Erythroblast (primary cell): ENCODE results near the gene TMEM209.

Source experiments
- GATA1 ChIP-seq: IDR thresholded peaks from 2 replicates; pipeline ENCODE4 v1.6.1; 2011; ENCODE audit warnings: low read depth, mild to moderate bottlenecking, control low read depth, low read length, moderate library complexity
- POLR2A ChIP-seq: IDR thresholded peaks from 2 replicates; pipeline ENCODE4 v1.6.1; 2011; ENCODE audit warnings: mild to moderate bottlenecking, low read length

DNA sequence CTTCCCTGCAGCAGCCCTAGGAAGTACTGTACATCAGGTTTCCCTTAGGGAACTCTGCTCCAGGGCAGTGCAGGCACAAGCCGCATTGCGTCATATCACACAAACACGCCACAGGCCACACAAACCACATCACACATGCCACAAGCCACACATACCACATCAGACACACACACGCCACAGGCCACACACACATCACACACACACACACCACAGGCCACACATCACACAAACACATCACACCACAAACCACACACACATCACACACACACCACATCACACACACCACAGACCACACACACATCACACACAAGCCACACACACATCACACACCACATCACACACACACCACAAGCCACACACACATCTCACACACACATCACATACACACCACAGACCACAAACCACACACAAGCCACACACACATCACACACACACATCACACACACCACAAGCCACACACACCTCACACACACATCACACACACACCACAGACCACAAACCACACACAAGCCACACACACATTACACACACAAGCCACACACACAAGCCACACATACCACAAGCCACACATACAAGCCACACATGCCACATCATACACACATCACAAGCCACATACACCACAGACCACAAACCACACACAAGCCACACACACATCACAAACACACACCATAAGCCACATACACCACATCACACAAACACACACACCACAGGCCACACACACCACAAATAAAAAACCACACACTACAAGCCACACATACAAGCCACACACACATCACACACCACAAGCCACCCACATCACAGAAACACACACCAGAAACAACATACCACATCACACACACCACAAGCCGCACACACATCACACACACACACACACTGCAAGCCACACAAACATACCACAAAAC lies 53.4 kb downstream of the TMEM209 start:
- TF ChIP-seq POLR2A (no peak), GATA1 (no peak)
